ENCODE data around the gene ARMC2. TPM values are rescaled to one million over a fixed set of nuclear protein-coding genes. Genes with fewer than 3 reads are reported as not detected.
"Not testable (repeated sequence)": the region's sequence is repeated elsewhere in the genome, so short reads cannot be mapped to it uniquely, and the experiment has no call there.

Gene ARMC2
- total RNA-seq, 1 donor from 2014 or later: 9.5 TPM

DNA sequence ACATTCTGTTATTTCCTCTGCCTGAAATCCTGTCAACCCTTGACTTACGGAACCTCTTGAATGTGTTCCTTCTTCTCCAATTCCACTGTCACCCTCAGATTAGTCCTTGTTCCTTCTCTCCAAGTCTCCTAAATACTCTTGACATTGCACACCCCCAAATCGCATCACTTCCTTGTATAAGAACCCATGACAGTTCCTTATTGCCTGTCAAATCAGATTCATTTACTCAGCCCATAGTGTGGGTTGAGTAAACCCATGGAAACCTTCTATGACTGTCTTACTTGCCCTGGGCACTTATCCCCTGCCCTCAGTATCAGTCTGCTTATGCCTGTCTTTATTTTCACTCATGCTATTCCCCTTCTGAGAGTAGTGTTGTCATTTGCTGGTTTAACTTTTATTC is 40.5 kb downstream of the ARMC2 start:
- DNase-seq (no peak), ATAC-seq (ENCODE audit: poor library complexity) (no peak)
- intact Hi-C loops (cut with DNase I): loop anchor here (5.0 kb wide), 2 partner anchors 101 to 346 kb away; no protein-coding TSS in a partner anchor

DNA sequence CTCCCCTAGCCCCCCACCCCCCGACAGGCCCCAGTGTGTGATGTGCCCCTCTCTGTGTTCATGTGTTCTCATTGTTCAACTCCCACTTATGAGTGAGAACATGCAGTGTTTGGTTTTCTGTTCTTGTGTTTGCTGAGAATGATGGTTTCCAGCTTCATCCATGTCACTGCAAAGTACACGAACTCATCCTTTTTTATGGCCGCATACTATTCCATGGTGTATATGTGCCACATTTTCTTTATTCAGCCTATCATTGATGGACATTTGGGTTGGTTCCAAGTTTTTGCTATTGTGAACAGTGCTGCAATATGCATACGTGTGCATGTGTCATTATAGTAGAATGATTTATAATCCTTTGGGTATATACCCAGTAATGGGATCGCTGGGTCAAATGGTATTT is 42.7 kb downstream of the ARMC2 start:
- ATAC-seq (ENCODE audit: poor library complexity); DNase-seq: not testable (repeated sequence)
- intact Hi-C loops (cut with DNase I): loop anchor here (5.0 kb wide), 1 partner anchor 181 kb away; no protein-coding TSS in a partner anchor

DNA sequence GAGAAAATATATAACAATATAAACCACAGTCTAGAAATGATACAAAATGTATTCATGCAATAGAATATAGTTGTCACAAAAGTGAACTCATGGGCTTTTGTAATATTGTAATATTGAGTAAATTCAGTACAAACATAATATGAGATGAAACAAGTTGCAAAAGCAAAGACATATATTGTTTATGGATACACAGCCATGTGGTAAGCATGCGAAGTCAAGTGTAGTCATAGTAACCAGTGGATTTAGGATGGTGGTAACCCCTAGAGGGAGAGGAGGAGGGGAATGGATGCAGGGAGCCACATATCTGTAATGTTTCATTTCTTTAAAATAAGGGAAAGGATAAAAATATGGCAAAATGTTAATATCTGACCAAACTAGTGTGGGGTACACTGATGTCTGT is 47.3 kb downstream of the ARMC2 start:
- no peak for ATAC-seq (ENCODE audit: poor library complexity)
- no peak for DNase-seq
- intact Hi-C loops (cut with DNase I): loop anchor here (5.0 kb wide), 1 partner anchor 52 kb away; no protein-coding TSS in a partner anchor

DNA sequence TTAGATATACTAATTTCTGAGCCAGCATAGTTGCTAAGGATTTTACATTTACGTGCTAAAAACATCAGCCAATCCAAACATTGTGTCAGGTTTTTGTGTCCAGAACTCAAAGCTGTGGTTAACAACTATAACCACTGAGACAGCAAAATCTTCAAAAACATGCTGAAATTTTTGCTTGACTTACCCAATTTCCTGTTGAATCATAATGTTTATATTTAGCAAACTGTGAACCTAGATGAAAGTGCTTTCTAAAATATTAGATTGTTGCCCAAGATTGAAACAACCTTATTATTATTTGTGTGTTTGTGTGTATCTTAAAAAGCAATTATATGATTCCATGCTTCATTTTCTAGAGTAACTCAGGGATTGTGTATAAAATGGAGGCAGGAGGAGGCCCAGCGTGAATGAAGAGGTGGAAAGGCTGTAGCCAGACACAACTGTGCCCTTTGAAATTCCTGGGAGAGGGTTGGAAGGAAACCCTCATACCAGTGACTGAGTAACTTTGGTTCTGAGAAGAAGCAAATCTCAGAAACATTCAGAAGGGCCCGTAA is 48.0 kb downstream of the ARMC2 start:
- intact Hi-C loops (cut with DNase I): loop anchor here (5.0 kb wide), 1 partner anchor 51 kb away; no protein-coding TSS in a partner anchor
- ATAC-seq (ENCODE audit: poor library complexity): peak; percentile 28
- no peak for DNase-seq

DNA sequence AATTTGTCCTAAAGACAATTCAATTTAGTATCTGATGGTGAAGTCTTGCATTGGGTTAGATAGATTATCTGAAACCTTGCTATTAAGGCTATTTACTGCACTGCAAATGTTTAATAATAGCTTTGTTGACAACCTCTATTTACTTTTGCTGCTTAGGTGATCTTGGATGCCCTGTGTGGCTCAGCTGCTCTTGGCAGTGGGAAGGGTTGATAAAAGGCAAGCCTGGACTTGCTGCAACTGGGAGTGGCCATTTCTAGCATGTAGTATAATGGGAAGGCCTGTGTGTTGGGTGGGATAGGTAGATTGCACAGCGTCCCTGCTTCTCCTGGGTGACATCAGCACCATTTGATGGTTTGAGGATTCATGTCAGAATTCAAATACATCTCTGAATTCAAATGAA is 49.1 kb downstream of the ARMC2 start:
- intact Hi-C loops (cut with DNase I): loop anchor here (5.0 kb wide), 1 partner anchor 50 kb away; no protein-coding TSS in a partner anchor
- ATAC-seq (ENCODE audit: poor library complexity) (peak; percentile 89), DNase-seq (peak; percentile 50)

- no peak for DNase-seq
- ATAC-seq (ENCODE audit: poor library complexity): no peak
- intact Hi-C loops (cut with DNase I): loop anchor here (10.0 kb wide), 1 partner anchor 92 kb away; no protein-coding TSS in a partner anchor
Observed at GRCh38 chr6:108902382-108902792, 54.2 kb downstream of the ARMC2 start.

GRCh38 chr6:108903796-108904195 is 55.6 kb downstream of the ARMC2 start:
- ATAC-seq (ENCODE audit: poor library complexity) (no peak), DNase-seq (no peak)
- intact Hi-C loops (cut with DNase I): loop anchor here (10.0 kb wide), 1 partner anchor 91 kb away; no protein-coding TSS in a partner anchor

GRCh38 chr6:108904741-108905140 is 56.5 kb downstream of the ARMC2 start:
- no peak for ATAC-seq (ENCODE audit: poor library complexity)
- intact Hi-C loops (cut with DNase I): loop anchor here (10.0 kb wide), 1 partner anchor 90 kb away; no protein-coding TSS in a partner anchor
- DNase-seq: no peak

- no peak for DNase-seq
- ATAC-seq (ENCODE audit: poor library complexity): peak; percentile 77
- intact Hi-C loops (cut with DNase I): no loop called here
Observed at GRCh38 chr6:108914235-108915022, 66.2 kb downstream of the ARMC2 start.

- intact Hi-C loops (cut with DNase I): no loop called here
- ATAC-seq (ENCODE audit: poor library complexity) (peak; percentile 52), DNase-seq (no peak)
Observed at GRCh38 chr6:108915258-108915657, 67.0 kb downstream of the ARMC2 start.

- intact Hi-C loops (cut with DNase I): no loop called here
- DNase-seq: no peak
- no peak for ATAC-seq (ENCODE audit: poor library complexity)
Observed at GRCh38 chr6:108916026-108916686, 67.9 kb downstream of the ARMC2 start.

DNA sequence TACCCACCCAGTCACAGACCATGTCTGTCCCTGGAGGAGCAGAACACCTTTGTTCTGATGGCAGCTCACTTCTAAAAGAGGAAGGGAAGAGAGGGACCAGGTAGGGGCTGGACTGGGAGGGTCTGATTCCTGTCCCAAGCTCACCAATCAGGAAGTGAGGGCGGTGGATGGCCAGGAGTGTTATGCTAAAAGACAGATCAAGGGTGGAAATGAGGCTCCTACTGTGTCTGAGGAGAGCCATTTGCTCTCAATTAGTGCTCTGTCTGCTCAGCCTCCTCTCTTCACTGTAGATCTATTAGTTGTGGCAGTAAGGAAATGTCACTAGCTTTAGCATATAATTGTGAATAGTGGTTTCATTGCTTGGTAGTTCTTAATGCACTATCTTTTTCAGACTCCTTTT is 72.5 kb downstream of the ARMC2 start:
- ATAC-seq (ENCODE audit: poor library complexity): no peak
- intact Hi-C loops (cut with DNase I): no loop called here
- DNase-seq: no peak

GRCh38 chr6:108921547-108922361 is 73.5 kb downstream of the ARMC2 start:
- DNase-seq (no peak), ATAC-seq (ENCODE audit: poor library complexity) (peak; percentile 82)
- intact Hi-C loops (cut with DNase I): no loop called here

GRCh38 chr6:108922499-108922898 is 74.3 kb downstream of the ARMC2 start:
- ATAC-seq (ENCODE audit: poor library complexity) (no peak), DNase-seq (no peak)
- intact Hi-C loops (cut with DNase I): no loop called here

DNA sequence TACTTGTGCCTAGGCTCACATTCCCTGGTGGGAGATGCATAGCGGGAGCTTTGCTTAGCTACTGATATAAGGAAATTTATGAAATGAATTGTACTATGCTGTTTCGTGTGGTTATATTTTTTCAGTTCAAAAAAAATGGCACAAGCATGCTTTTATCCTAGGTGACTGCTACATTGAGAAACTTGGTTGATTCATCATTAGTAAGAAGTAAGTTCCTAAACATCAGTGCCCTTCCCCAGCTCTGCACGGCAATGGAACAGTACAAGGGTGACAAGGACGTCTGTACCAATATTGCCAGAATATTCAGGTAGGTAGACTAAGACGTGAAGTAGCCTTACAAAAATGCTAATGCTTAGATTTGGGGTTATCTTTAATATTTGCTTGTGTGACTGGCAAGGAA is 79.7 kb downstream of the ARMC2 start:
- ATAC-seq (ENCODE audit: poor library complexity) (no peak), DNase-seq (no peak)
- intact Hi-C loops (cut with DNase I): no loop called here

DNA sequence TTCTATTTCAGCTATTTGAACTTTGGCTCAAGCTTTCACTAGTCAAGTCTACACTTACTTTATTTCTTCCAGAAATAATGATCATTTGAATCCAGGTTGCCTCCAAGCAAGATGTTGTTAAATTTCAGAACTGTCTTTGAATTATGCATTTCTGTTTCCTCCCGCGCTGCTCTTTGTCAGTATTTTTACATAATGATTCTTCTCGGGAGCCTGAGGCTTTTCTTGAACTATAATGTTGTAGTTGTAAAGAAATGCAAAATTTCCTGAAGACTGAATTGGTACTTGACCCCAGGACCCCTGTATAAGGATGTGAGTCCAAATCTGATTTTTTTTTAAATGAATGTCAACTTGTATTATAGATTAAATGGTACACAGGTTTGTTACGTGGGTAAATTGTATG is 80.4 kb downstream of the ARMC2 start:
- no peak for DNase-seq
- ATAC-seq (ENCODE audit: poor library complexity): no peak
- intact Hi-C loops (cut with DNase I): no loop called here

DNA sequence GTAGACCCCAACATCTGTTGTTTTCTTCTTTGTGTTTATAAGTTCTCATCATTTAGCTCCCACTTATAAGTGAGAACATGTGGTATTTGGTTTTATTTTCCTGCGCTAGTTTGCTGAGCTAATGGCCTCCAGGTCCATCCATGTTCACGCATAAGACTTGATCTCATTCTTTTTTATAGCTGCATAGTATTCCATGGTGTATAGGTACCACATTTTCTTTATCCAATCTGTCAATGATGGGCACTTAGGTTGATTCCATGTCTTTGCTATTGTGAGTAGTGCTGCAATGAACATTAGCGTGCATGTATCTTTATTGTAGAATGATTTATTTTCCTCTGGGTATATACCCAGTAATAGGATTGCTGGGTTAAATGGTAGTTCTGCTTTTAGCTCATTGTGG is 82.9 kb downstream of the ARMC2 start:
- ATAC-seq (ENCODE audit: poor library complexity); intact Hi-C loops (cut with DNase I); DNase-seq: not testable (repeated sequence)

- DNase-seq: no peak
- intact Hi-C loops (cut with DNase I): no loop called here
- no peak for ATAC-seq (ENCODE audit: poor library complexity)
Observed at GRCh38 chr6:108937170-108937569, 88.9 kb downstream of the ARMC2 start.

- DNase-seq (no peak), ATAC-seq (ENCODE audit: poor library complexity) (no peak)
- intact Hi-C loops (cut with DNase I): no loop called here
Observed at GRCh38 chr6:108940741-108941140, 92.5 kb downstream of the ARMC2 start.
